GM19099 (cell line): ENCODE results near the gene DENND4A.

ENCODE experiments used
- POLR2A ChIP-seq: IDR thresholded peaks from 3 replicates; pipeline ENCODE4 v1.6.1; 2011; ENCODE audit warnings: low read depth; ENCODE audit not compliant: insufficient read length; ENCODE audit errors: extremely low read depth

The DENND4A gene

GRCh38 chr15:65688462-65688861, 103.6 kb downstream of the DENND4A start:
- no peak for TF ChIP-seq POLR2A

GRCh38 chr15:65682404-65682911, 109.6 kb downstream of the DENND4A start:
- no peak for TF ChIP-seq POLR2A

DNA sequence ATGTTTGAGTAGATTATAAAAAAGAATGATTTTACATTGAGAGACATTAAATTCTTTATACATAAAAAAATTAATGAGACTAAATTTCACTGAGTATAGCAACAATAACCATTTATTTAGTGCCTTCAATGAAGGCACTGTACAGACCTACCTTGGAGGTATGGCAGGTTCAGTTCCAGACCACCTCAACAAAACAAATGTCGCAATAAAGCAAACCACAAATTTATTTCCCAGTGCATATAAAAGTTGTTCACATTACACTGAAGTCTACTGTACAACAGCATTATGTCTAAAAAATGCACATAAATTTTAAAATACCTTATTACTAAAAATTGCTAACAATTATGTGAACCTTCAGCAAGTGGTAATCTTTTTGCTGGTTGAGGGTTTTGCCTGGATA, 111.5 kb downstream of the DENND4A start:
- no peak for TF ChIP-seq POLR2A

GRCh38 chr15:65676123-65676522, 116.0 kb downstream of the DENND4A start:
- TF ChIP-seq POLR2A, result no peak

GRCh38 chr15:65675551-65675950, 116.5 kb downstream of the DENND4A start:
- TF ChIP-seq POLR2A, result no peak

- no peak for TF ChIP-seq POLR2A
Observed at GRCh38 chr15:65666257-65666656, 125.8 kb downstream of the DENND4A start.

DNA sequence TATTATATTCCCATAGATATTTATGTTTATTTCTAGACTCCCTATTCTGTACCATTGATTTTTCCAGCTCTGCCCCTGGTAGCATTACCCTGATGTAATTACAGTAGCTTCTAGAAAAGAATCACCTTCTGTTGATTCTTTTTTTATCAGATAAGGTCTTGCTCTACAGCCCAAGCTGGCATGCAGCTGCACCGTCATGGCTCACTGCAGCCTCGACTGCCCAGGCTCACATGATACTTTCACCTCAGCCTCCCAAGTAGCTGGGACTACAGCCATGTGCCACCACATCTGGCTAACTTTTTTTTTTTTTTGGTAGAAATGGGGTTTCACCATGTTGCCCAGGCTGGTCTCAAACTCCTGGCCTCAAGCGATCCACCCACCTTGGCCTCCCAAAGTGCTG, 128.6 kb downstream of the DENND4A start:
- TF ChIP-seq POLR2A, result no peak

DNA sequence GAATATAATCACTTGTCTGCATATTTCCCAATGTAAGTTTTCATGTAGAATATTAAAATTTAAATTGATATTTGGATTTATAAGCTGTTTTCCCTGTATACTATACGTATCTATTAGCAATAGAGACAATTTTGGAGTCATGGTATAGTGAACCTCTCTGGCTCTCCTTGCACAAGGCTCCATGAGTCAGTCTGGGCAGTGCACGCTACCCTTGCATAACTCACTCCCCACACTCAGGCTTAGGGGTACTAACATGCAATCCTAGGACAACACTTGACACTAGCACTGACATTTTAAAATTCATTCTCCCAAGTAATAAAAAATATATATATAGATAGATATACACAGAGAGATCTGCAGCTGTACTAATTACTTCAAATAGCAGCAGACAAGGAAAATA, 131.2 kb downstream of the DENND4A start:
- TF ChIP-seq POLR2A, result no peak

DNA sequence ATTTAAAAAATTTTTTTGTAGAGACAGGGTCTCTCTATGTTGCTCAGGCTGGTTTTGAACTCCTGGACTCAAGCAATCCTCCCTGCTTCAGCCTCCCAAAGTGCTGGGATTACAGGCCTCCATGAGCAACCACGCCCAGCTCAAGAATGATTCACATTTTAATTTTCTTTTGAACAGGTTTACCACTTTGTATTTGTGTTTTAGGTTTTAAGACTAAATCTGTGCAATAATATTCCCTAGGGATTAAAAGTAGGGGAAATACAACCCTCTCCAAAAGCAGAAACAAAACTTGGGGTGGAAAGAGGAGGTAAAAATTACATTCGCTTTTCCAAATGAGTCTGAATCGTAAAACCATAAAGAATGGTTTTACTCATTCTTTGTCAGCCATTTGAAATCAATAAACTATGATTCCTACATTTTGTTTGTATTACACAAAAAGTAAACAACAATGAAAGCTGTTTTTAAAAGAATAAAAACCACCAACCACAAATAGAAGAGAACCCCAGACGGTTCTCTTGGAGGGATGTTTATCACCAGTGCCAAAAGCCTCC, 132.5 kb downstream of the DENND4A start:
- no peak for TF ChIP-seq POLR2A

DNA sequence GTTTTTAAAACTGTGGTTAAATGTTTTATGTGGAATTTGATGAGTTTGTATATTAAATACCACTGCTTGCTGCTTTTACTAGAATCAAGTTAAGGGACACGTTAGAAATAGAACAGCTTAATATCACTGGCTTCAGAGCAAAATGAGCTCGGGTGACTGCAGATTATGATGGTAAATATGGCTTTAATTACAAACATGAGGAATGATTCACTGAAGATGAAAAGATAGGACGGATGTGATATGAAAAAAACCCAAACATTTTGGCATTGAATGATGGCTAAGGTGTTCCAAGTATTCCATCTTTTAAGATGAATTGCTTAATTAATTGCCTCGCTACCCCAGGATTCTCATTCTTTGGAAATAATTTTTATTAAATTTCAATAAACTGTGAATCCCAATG, 136.6 kb downstream of the DENND4A start:
- no peak for TF ChIP-seq POLR2A

DNA sequence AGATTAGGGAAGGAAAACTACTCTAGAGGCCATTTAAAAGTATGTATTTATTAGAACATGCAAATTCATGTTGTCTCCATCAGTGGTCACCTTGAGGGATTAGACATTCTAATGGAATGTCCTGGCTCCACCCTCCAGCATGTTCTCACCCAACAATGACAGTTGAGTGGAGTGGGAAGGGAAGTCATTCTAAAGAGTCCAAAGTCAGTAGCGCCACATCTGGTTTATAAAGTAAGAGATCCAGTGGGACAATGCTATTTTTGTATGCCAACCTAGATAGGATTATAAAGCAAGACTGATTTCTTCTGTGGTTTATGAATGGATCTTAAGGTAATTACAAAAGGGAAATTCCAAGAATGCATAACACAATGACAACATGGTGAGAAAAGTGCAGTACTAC, 137.1 kb downstream of the DENND4A start:
- no peak for TF ChIP-seq POLR2A

DNA sequence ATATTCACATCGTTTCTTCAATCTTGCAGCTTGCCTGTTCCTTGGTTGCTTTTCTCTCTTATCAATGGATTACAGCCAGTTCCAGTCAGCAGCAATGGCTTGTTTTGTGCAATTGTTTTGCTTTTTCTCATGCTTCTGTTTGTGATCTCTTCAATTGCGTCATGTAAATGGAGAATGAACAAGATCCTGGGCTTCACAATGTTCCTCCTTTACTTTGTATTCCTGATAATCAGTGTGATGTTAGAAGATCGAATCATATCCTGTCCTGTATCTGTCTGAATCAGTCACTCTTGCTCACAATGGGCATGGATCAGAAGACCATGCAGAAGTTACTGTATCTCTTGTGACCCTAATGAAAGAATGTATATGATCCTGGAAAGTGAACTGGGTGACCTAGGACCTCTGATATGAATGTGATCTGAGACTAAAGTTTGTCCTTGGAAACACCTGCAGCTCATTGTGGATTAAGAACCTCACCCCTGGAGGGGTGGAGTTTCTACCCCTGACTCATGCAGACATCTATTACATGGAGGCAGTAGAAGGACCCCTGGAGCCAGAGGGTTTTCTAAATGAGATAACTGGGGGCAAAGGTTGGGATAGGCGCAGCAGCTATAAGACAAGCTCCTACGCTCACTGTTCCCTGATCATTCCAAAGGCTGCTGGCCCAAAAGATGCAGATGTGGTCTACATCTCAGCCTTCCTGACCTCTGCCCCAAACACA, 138.1 kb downstream of the DENND4A start:
- TF ChIP-seq POLR2A, result no peak

DNA sequence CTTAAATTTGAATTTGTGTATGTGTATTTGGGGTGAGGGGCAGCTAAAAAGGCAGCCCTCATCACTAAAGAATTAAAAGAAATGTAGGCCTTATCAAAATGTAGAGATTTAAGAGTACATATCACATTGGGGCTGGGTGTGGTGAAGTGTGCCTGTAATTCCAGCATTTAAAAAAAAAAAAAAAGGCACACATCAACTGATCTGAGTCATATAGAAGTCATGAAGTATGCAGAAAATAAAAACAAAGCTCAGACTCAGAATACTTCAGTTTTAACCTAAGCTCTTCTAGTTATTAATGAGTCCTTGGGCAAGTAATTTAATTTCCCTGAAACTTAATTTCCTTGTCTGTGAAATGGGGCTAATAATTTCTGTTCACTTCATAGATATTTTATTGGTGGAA, 138.8 kb downstream of the DENND4A start:
- TF ChIP-seq POLR2A, result no peak

DNA sequence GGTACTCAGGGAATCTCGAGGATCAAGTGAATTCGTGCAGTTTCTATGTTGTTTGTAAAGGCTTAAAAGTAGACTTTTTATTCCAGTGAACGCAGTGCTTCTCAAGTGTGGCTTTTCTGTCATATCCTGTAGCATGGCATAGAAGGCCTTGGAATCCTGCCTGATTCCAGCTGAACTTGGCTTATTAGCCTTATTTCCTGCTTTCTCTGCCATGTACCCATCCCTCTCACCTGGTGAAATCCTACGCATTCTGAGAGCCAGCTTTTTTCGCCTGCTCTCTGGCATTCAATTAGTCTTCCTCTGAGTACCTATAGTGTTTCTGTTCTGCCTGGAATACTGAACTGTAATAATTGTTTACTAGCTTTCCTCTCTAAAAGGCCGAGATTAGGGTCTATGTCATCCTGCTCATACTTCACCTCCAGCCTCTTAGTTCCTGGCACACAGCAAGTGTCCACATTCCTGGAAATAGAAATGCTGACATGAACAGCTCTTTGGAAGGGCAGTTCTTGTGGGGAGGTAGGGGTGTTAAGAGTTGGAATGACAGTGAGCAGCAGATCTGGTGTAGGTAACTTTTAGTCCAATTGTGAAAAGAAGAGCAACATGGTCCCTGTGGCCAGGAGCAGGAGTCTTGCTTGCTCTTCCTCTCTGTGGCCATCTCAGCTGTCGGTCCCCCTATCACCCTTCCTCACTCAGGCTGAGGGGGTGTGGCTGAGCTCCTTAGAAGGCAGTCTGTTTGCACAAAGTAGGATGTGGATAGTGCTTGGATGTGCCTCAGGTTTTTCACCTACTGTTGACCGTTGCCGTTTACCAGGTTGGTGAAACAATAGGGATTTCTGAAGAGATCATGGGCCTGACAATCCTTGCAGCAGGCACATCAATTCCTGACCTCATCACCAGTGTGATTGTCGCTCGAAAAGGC, 140.0 kb downstream of the DENND4A start:
- TF ChIP-seq POLR2A, result no peak

GRCh38 chr15:65651042-65651322, 141.1 kb downstream of the DENND4A start:
- no peak for TF ChIP-seq POLR2A

DNA sequence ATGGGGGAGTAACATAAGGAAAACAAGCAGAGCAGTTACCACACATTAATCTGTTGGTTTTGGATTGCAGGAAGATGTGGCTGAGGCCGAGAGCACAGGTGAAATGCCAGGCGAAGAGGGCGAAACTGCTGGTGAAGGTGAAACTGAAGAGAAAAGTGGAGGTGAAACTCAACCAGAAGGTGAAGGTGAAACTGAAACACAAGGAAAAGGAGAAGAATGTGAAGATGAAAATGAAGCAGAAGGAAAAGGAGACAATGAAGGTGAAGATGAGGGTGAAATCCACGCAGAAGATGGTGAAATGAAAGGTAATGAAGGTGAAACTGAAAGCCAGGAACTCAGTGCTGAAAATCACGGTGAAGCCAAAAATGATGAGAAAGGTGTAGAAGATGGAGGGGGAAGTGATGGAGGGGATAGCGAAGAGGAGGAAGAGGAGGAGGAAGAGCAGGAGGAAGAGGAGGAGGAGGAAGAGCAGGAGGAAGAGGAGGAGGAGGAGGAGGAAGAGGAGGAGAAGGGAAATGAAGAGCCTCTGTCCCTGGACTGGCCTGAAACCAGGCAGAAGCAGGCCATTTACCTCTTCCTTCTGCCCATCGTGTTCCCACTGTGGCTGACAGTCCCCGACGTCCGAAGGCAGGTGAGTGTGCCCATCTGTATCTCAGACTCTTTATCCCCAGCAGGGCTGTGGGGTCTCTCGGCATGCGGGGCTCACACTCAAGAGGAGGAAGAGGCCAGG, 141.6 kb downstream of the DENND4A start:
- TF ChIP-seq POLR2A, result no peak

GRCh38 chr15:65646486-65646885, 145.6 kb downstream of the DENND4A start:
- TF ChIP-seq POLR2A, result no peak
